HCT116 (cell line): ENCODE measurements around the gene DRAM1.

Experiments used
- CTCF ChIP-seq, 3 experiments: fragments of 200-600 bp in 1 of 3; sonication (generic) in 1 of 3; IDR thresholded peaks in 2 of 3; conservative IDR thresholded peaks in 1 of 3; 2 replicates each; pipeline ENCODE4 v1.5.1; 2012 to 2017; ENCODE audit warnings: low read depth in 2 of 3, low read length in 2 of 3, antibody characterized with exemption in 1 of 3, borderline replicate concordance in 1 of 3, control low read depth in 1 of 3, mild to moderate bottlenecking in 1 of 3, mixed read lengths in 1 of 3, mixed run types in 1 of 3, moderate library complexity in 1 of 3; ENCODE audit not compliant: insufficient read depth in 1 of 3
- EGR1 ChIP-seq: IDR thresholded peaks from 2 replicates; pipeline ENCODE4 v1.6.1; 2012; ENCODE audit warnings: low read depth
- EZH2 ChIP-seq: fragments of 200-600 bp; sonication (generic); IDR thresholded peaks from 2 replicates; pipeline ENCODE4 v1.6.1; 2017; ENCODE audit warnings: antibody characterized with exemption, mixed run types
- EZH2phosphoT487 ChIP-seq: fragments of 200-600 bp; IDR thresholded peaks from 2 replicates; pipeline ENCODE4 v1.6.1; 2018; ENCODE audit warnings: antibody characterized with exemption, borderline replicate concordance
- JUND ChIP-seq: IDR thresholded peaks from 2 replicates; pipeline ENCODE4 v1.6.1; 2012
- POLR2A ChIP-seq: IDR thresholded peaks from 2 replicates; pipeline ENCODE4 v1.7.0; 2011; ENCODE audit warnings: borderline replicate concordance; ENCODE audit not compliant: insufficient read depth, insufficient read length; ENCODE audit errors: extremely low read depth
- POLR2AphosphoS5 ChIP-seq: IDR thresholded peaks from 2 replicates; pipeline ENCODE4 v1.6.1; 2011; ENCODE audit warnings: mild to moderate bottlenecking, low read depth, low read length, moderate library complexity
- RAD21 ChIP-seq: IDR thresholded peaks from 2 replicates; pipeline ENCODE4 v1.6.1; 2012; ENCODE audit warnings: low read depth, mild to moderate bottlenecking
- SRF ChIP-seq: IDR thresholded peaks from 2 replicates; pipeline ENCODE4 v1.6.1; 2012; ENCODE audit warnings: low read depth

- no peak for TF ChIP-seq EGR1
- no peak for TF ChIP-seq POLR2A
- no peak for TF ChIP-seq POLR2AphosphoS5
- no peak for TF ChIP-seq CTCF (IDR thresholded peaks at IDR 0.05 in 2 of 3, conservative IDR thresholded peaks at IDR 0.05 in 1 of 3; ENCODE audit: borderline replicate concordance in 1 of 3, insufficient read depth in 1 of 3, low read depth in 2 of 3, low read length in 2 of 3)
- TF ChIP-seq EZH2 = no peak
- TF ChIP-seq RAD21 = no peak
- TF ChIP-seq EZH2phosphoT487 = no peak
- no peak for TF ChIP-seq JUND
- TF ChIP-seq SRF = no peak
Measured at GRCh38 chr12:101946233-101946611, 68.8 kb downstream of the DRAM1 start.
